SIG-M5 treated with dmso at 0.1 percent for 504 hours (cell line): ENCODE results near the gene TMEM209.
"Not testable (repeated sequence)": the region's sequence is repeated elsewhere in the genome, so short reads cannot be mapped to it uniquely, and the experiment has no call there.

Experiments
- DNase-seq: peaks from one replicate; lab custom pipeline; 2025; ENCODE audit not compliant: unreplicated experiment; lab: John Stamatoyannopoulos, UW

TMEM209 gene

DNA sequence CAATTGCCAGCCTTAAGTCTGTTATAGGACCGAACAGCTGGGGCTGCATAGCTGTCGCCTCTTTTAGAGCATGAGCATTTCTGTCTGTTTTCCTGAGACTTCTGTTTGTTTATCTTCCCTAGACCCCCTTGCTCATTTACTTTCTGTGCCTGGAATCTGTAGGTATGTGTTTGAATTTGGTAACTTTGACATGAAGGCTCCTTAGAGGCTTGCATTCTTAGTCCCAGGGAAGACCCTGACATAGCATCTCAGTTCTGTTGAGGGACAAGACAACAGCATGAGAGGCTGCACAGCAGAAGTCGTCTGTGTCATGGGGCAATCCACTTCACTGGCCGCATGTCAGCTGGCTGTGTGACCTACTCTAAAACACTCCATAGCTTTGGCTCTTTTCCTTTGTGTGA, 76.2 kb downstream of the TMEM209 start:
- no peak for DNase-seq

DNA sequence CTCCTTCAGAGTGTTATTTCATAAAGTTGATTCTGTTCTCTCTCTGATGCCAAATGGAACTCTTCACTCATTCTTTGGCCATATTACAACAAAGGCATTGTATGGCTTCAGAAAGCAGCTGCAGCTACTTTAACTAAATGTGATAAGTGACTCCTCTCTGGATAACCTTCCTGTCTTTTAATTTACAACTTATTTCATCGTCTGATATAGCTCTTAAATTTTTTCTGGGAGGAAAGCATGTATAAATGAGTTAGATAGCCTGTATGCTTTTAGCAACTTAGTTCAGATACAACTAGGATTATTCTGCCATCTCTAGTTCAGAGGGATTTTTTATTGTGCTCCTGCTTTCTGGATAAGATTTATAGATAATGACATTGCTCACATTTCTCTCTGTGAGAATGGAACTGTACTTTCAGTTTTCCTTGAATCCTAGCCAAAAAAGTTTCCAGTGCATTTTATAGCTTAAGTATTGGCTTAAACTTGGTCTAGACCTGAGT, 77.3 kb downstream of the TMEM209 start:
- DNase-seq, result no peak

DNA sequence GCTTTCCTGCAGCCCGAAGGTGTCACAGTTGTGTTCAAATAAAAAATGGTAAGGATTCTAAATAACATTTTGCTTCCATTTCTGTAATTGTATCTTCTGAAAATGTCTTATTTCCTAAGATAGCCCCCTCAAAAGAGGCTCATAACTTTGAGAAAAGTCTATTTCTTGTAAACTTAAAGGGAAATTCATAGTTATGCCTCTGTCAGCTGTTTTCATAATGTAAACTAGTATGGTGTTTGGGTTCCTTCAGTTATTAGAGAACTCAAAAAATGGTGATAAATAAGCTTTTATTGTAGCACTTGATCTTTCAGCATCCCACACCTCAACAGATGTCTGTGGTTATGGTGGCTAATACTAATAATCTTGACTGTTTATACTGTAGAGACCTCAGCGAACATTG, 77.8 kb downstream of the TMEM209 start:
- DNase-seq, result no peak

GRCh38 chr7:130126840-130127239, 78.4 kb downstream of the TMEM209 start:
- DNase-seq, result not testable (repeated sequence)

- no peak for DNase-seq
These were observed 80.5 kb downstream of the TMEM209 start for GRCh38 chr7:130124711-130125110.

GRCh38 chr7:130123501-130123900, 81.7 kb downstream of the TMEM209 start:
- no peak for DNase-seq

- DNase-seq, result no peak
These were observed 86.4 kb downstream of the TMEM209 start for GRCh38 chr7:130118801-130119200.

GRCh38 chr7:130118294-130118693, 86.9 kb downstream of the TMEM209 start:
- no peak for DNase-seq

DNA sequence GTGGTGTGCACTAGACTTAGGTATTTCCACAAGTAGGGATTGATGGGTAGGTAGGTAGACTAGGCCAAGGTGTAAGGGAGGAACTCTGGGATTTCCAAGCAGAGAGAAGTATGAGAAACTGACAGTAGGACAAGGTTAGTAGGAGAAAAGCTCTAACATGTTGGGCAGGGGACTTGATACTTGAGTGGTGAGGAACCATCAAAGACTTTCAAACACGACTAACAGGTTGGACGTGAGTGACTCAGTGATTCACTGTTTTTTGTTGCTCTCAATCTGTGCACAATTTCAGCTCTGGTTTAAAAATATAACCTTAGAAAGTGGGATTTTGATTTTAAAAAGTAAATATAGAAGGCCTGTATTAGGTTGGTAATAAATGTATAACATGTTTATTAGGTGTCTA, 90.4 kb downstream of the TMEM209 start:
- no peak for DNase-seq
